Measurements from ENCODE around the gene UTP20. TPM values are rescaled to one million over a fixed set of nuclear protein-coding genes. Genes with fewer than 3 reads are reported as not detected.

Gene UTP20
- total RNA-seq = 16.9 and 25.2 TPM in 2 replicates

GRCh38 chr12:101280006-101280505 lies at the start of gene UTP20:
Gene UTP20 (plus strand): TSS chr12:101280105. CDS start chr12:101280283, 178 bp downstream.

GRCh38 chr12:101407436-101408345 lies 127.8 kb downstream of the UTP20 start, which contains the start of gene ARL1:
Gene ARL1 (minus strand): TSS chr12:101407772. CDS start chr12:101407645, 127 bp downstream.

Small RNAs within 50 kb of the gene (small RNA-seq; reads per million reads assigned to genes)
- not detected for gene RNU6-1068P
- not detected for gene RPS27P23

Other genes starting within 250 kb of the UTP20 start
- not detected in 2 replicates for gene SLC5A8, start 69.9 kb upstream of the UTP20 start, total RNA-seq
- gene ARL1, start 127.7 kb downstream of the UTP20 start, total RNA-seq = 85.7 and 91.2 TPM in 2 replicates
- gene SPIC, start 195.2 kb downstream of the UTP20 start, total RNA-seq = not detected in 2 replicates